ENCODE data around the gene C19orf73. TPM values are rescaled to one million over a fixed set of nuclear protein-coding genes. Genes with fewer than 3 reads are reported as not detected.

C19orf73 gene, protein sequence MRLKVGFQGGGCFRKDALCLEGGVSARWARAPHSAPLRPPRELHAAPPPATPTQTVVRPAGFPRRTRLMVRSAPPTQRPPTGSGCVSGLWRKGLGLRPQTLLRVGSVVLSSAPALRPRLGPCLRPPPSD
- 1 to 10 TPM; 3.1 to 5.9 TPM for total RNA-seq

DNA sequence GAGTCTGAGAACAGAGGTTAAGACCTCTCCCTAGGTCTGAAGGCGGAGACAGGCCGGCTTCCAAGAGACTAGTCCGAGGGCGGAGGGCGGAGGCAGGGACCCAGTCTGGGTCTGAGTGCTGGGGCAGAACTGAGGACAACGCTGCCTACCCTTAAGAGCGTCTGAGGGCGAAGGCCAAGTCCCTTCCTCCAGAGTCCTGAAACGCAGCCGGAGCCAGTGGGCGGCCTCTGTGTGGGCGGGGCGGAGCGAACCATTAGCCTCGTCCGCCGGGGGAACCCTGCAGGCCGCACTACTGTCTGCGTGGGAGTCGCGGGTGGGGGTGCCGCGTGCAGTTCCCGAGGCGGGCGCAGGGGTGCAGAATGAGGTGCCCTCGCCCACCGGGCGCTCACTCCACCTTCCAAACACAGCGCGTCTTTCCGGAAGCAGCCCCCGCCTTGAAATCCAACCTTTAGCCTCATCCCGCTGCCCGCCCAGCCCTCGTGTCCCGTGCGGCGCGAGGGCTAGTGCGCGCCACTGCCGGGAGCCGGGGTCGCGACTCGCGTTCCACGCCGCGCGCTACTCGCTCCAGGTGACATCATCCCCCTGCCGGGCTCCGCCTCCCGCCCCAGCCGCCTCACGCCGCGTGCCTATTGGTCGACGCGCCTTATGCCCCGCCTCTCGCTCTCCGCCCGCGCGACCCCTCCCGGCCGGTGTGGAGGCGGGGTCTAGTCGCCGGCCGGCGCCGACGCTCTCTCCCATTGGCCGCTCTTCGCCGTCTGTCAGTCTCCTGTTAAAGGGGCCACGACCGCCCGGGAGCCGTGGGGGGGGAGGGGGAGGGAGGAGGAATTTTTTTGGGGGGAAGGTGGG, at the start of gene C19orf73:
C19orf73 (minus strand) TSS at position 579 of the 846 bp plus-strand sequence; CDS start at position 458, 121 bp downstream.
- H3K4me3 ChIP-seq = peak within 1 kb of the TSS; percentile 46 to 70
- DNase-seq (ENCODE audit: low spot score) = peak; percentile 94
- no peaks in the 10 kb centered on the region for H3K27me3 ChIP-seq
- no peaks in the 10 kb centered on the region for H3K36me3 ChIP-seq
- TF ChIP-seq, protein P1, sequence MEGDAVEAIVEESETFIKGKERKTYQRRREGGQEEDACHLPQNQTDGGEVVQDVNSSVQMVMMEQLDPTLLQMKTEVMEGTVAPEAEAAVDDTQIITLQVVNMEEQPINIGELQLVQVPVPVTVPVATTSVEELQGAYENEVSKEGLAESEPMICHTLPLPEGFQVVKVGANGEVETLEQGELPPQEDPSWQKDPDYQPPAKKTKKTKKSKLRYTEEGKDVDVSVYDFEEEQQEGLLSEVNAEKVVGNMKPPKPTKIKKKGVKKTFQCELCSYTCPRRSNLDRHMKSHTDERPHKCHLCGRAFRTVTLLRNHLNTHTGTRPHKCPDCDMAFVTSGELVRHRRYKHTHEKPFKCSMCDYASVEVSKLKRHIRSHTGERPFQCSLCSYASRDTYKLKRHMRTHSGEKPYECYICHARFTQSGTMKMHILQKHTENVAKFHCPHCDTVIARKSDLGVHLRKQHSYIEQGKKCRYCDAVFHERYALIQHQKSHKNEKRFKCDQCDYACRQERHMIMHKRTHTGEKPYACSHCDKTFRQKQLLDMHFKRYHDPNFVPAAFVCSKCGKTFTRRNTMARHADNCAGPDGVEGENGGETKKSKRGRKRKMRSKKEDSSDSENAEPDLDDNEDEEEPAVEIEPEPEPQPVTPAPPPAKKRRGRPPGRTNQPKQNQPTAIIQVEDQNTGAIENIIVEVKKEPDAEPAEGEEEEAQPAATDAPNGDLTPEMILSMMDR (IDR thresholded peaks at IDR 0.05) = peak in 1 of 2 donors; percentile 37
- H3K27ac ChIP-seq = peak within 1 kb of the TSS; percentile 95 to 97
- H3K4me1 ChIP-seq = peaks cover 0 to 39% of the 10 kb centered on the region in 2 donors
- no peaks in the 10 kb centered on the region for H3K9me3 ChIP-seq

DNA sequence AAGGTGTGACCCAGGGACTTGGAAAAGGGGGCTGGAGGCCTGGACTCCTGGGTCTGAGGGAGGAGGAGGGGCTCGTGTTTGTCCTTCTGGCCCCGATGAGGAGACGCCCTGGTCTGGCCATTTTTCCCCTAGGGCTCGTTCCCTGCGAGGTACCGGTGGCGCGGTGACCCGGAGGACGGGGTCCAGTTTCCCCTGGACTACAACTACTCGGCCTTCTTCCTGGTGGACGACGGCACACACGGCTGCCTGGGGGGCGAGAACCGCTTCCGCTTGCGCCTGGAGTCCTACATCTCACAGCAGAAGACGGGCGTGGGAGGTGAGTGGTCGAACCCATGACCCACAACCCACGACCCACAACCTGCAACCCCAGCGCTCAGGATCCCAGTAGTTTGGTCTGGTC, 49.5 kb upstream of the C19orf73 start:
- no peak for DNase-seq (ENCODE audit: low spot score)
- Histone ChIP-seq H3K4me3 (no peak overlapping the region), H3K9me3 (no peaks in the 10 kb centered on the region), H3K27ac (no peak overlapping the region), H3K27me3 (no peaks in the 10 kb centered on the region), H3K36me3 (peaks cover 56% of the 10 kb centered on the region), H3K4me1 (peaks cover 0 to 20% of the 10 kb centered on the region in 2 donors)
- TF ChIP-seq, protein P1 (IDR thresholded peaks at IDR 0.05) = no peak

DNA sequence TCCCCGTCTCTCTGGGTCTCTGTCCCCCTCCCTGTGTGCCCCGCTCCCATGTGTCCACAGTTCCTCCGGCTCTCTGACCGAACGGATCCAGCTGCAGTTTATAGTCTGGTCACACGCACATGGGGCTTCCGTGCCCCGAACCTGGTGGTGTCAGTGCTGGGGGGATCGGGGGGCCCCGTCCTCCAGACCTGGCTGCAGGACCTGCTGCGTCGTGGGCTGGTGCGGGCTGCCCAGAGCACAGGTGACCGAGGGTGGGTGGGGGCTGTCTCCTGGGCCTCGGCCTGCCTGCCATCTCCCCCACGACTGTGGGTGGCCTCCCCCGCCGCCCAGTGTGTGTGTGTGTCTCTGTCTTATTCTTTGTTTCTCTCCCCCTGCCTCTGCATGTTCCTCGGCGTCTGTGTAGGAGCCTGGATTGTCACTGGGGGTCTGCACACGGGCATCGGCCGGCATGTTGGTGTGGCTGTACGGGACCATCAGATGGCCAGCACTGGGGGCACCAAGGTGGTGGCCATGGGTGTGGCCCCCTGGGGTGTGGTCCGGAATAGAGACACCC, 49.0 kb upstream of the C19orf73 start:
- Histone ChIP-seq H3K9me3 (no peaks in the 10 kb centered on the region), H3K27ac (no peak overlapping the region), H3K4me1 (peaks cover 0 to 20% of the 10 kb centered on the region in 2 donors), H3K36me3 (peaks cover 51% of the 10 kb centered on the region), H3K27me3 (no peaks in the 10 kb centered on the region), H3K4me3 (no peak overlapping the region)
- DNase-seq (ENCODE audit: low spot score) = no peak
- TF ChIP-seq, protein P1 (IDR thresholded peaks at IDR 0.05) = no peak

DNA sequence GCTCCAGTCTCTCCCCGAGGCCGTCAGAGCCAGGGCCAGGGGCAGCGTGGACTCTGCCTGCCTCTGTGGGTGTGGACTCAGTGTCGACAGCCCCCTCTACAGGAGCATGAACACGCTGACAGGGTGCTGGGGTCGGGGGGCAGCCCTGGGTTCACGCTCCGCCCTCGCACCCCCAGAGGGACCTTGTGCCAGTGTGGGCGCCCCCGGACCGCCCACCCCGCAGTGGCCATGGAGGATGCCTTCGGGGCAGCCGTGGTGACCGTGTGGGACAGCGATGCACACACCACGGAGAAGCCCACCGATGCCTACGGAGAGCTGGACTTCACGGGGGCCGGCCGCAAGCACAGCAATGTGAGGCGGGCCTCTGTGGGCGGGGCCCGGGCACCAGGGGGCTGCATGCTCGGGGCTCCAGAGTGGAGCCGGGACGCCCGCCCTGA, 46.9 kb upstream of the C19orf73 start:
- Histone ChIP-seq H3K4me3 (peak overlapping the region; percentile 10 to 24), H3K4me1 (peaks cover 0 to 20% of the 10 kb centered on the region in 2 donors), H3K27me3 (no peaks in the 10 kb centered on the region), H3K9me3 (no peaks in the 10 kb centered on the region), H3K36me3 (peaks cover 30% of the 10 kb centered on the region), H3K27ac (peak overlapping the region; percentile 79 to 94)
- TF ChIP-seq, protein P1 (IDR thresholded peaks at IDR 0.05) = peak in 1 of 2 donors; percentile 18
- no peak for DNase-seq (ENCODE audit: low spot score)

DNA sequence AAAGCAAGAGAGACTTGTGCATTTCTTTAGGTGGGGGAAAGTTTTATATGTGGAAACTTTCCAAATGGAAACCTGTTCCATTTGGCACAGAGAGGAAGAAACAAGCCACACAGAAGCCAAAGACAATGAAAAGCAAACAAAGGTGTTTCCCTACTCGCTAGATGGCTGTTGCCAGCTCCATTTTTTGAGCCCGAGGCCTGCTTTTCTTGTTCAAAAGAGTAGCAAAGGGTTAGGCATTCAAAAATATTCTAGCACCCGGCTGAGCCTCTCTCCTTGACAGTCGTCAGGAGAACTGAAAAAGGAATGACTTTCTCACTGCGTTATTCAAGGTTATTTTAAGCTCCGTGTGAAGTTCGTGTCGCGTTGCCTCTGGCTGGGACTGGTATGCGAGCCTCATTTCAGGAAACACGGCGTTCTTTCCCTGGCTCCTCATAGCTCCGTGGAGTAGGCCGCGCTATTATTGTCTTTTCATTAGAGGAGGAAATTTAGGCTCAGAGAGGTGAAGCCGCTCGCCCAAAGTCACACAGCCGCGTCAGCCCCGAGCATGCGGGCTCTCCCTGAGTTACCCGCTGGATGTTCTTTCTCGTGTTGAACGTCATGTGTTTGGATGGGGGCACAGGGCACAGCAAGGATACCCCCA, 46.3 kb upstream of the C19orf73 start:
- peaks cover 0 to 24% of the 10 kb centered on the region in 2 donors for H3K4me1 ChIP-seq
- DNase-seq (ENCODE audit: low spot score) = no peak
- peaks cover 24% of the 10 kb centered on the region for H3K36me3 ChIP-seq
- no peaks in the 10 kb centered on the region for H3K27me3 ChIP-seq
- H3K27ac ChIP-seq = peak overlapping the region; percentile 79 to 94
- no peaks in the 10 kb centered on the region for H3K9me3 ChIP-seq
- TF ChIP-seq, protein P1 (IDR thresholded peaks at IDR 0.05) = no peak
- peak overlapping the region; percentile 10 to 24 for H3K4me3 ChIP-seq

Measured in right atrium auricular region (tissue), 2 donors.